PC-9 (cell line): ENCODE measurements around the gene TSHZ2. TPM values are rescaled to one million over a fixed set of nuclear protein-coding genes. Genes with fewer than 3 reads are reported as not detected.

Source experiments
- BruUV-seq: library from RNA; stranded (reverse); fragments of 400-500 nt; replicated peaks from 2 replicates; lab custom pipeline; 2021; lab: Mats Ljungman, UMichigan
- CTCF ChIA-PET: fragments of 300-600 bp; sonication (Branson Sonifier 250); formaldehyde crosslinking; loops from one replicate; lab custom pipeline; 2022; ENCODE audit warnings: antibody characterized with exemption; lab: Charles Lee
- POLR2A ChIA-PET: fragments of 300-600 bp; sonication (Branson Sonifier 250); formaldehyde crosslinking; loops from one replicate; lab custom pipeline; 2022; ENCODE audit warnings: antibody characterized with exemption; ENCODE audit not compliant: unreplicated experiment; lab: Charles Lee
- DNase-seq, 2 experiments: peaks; one replicate each; pipeline versions ENCODE4 v3.0.0 to v3.0.0-alpha.2; 2015 to 2022; ENCODE audit warnings: mixed read lengths in 1 of 2
- H2AFZ ChIP-seq: fragments of 200-600 bp; sonication (generic); 2 replicates; pipeline ENCODE4 v1.8.1; 2017; ENCODE audit warnings: antibody characterized with exemption
- H3F3A ChIP-seq: fragments of 200-600 bp; sonication (generic); 2 replicates; pipeline ENCODE4 v1.8.1; 2017; ENCODE audit warnings: antibody characterized with exemption, mild to moderate bottlenecking, low read depth; ENCODE audit not compliant: insufficient read depth
- H3K27ac ChIP-seq: fragments of 200-600 bp; sonication (generic); 2 replicates; pipeline ENCODE4 v1.6.1; 2016; ENCODE audit warnings: mixed run types
- H3K27me3 ChIP-seq: fragments of 200-600 bp; sonication (generic); 2 replicates; pipeline ENCODE4 v1.6.1; 2016; ENCODE audit warnings: low read depth, mixed run types; ENCODE audit not compliant: insufficient read depth
- H3K36me3 ChIP-seq: fragments of 200-600 bp; sonication (generic); 2 replicates; pipeline ENCODE4 v1.6.1; 2016; ENCODE audit warnings: low read depth, mixed run types
- H3K4me1 ChIP-seq: fragments of 200-600 bp; sonication (generic); replicated peaks from 2 replicates; pipeline ENCODE4 v1.6.1; 2016; ENCODE audit warnings: mixed run types; ENCODE audit not compliant: insufficient read depth
- H3K4me2 ChIP-seq: fragments of 200-600 bp; sonication (generic); 2 replicates; pipeline ENCODE4 v1.6.1; 2017; ENCODE audit warnings: mixed run types
- H3K4me3 ChIP-seq: fragments of 200-600 bp; sonication (generic); 2 replicates; pipeline ENCODE4 v1.6.1; 2016; ENCODE audit warnings: mixed run types
- H3K79me2 ChIP-seq: fragments of 200-600 bp; sonication (generic); 2 replicates; pipeline ENCODE4 v1.6.1; 2017; ENCODE audit warnings: low read depth, mixed run types
- H3K9me2 ChIP-seq: fragments of 200-600 bp; sonication (generic); 2 replicates; pipeline ENCODE4 v1.8.1; 2017; ENCODE audit warnings: mild to moderate bottlenecking; ENCODE audit not compliant: insufficient read depth
- H3K9me3 ChIP-seq: fragments of 200-600 bp; sonication (generic); 2 replicates; pipeline ENCODE4 v1.8.1; 2016; ENCODE audit warnings: low read depth; ENCODE audit not compliant: insufficient read depth
- H4K20me1 ChIP-seq: fragments of 200-600 bp; sonication (generic); 2 replicates; pipeline ENCODE4 v1.8.1; 2017; ENCODE audit not compliant: insufficient read depth
- EZH2 ChIP-seq: fragments of 200-600 bp; sonication (generic); IDR thresholded peaks from 2 replicates; pipeline ENCODE4 v1.8.0; 2017; ENCODE audit warnings: antibody characterized with exemption, low read depth
- intact Hi-C: fragments of 100-400 bp; cut with micrococcal nuclease; formaldehyde crosslinking; loops from one replicate; pipeline ENCODE4 v1.10.0; 2022; ENCODE audit not compliant: unreplicated experiment
- total RNA-seq: library from RNA; stranded (reverse); gene quantifications from 2 replicates; pipeline ENCODE4 v1.2.3, GENCODE V29; 2021
- TF ChIP-seq, protein P1 (sequence below): fragments of 200-600 bp; sonication (generic); conservative IDR thresholded peaks from 2 replicates; pipeline ENCODE4 v1.6.1; 2017; ENCODE audit warnings: mixed run types, antibody characterized with exemption, mild to moderate bottlenecking, moderate library complexity

The TSHZ2 gene
- total RNA-seq, 1 experiment from 2014 or later: not detected

DNA sequence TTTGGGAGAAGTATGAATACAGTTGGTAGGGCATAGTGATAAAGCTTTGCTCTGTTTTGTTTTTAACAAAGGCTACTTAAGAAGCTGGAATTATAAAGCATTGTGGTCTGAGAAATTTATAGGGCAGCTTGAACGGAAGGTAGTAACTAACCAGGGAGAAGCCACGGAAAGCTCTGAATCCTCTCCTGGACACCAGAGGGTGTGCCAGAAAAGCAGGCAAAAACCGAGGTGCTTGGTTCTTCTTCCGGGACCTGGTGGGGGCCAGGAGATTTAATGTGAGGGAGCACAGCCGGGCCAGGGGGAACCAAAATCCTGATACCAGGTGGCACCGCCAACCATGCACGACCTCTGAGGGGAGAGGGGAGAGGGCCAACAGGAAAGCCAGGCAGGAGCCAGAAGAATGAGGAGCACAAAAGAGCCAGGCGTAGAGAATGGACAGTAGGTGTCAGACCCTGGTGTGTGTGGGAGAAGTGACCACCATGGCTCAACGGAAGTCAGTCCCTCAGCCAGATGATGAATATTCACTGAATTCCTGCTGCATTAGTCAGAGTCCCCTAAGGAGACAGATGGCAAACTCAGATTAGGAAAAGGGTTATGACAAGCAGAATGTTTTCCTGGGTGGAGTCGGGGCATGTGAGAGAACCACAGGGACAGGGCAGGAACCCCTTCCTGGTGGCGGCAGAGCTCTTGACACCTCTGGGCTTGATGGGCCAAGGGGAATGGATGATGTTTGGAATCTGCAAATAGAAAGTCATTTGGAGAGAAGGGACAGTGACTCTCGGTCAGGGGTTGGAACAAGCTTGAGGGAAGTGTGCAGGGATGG is 359.2 kb downstream of the TSHZ2 start:
- H3K9me3 ChIP-seq: no peaks in the 10 kb centered on the region
- CTCF ChIA-PET: no interaction called here
- no peak overlapping the region for H3K27ac ChIP-seq
- H3K4me2 ChIP-seq: no peak overlapping the region
- DNase-seq: no peak
- BruUV-seq: no TSS peak
- no peaks in the 10 kb centered on the region for H3K4me1 ChIP-seq
- no peaks in the 10 kb centered on the region for H3K9me2 ChIP-seq
- no peak overlapping the region for H2AFZ ChIP-seq
- peaks cover 60% of the 10 kb centered on the region for H3K27me3 ChIP-seq
- no peaks in the 10 kb centered on the region for H3K36me3 ChIP-seq
- H4K20me1 ChIP-seq: no peaks in the 10 kb centered on the region
- TF ChIP-seq, protein P1, sequence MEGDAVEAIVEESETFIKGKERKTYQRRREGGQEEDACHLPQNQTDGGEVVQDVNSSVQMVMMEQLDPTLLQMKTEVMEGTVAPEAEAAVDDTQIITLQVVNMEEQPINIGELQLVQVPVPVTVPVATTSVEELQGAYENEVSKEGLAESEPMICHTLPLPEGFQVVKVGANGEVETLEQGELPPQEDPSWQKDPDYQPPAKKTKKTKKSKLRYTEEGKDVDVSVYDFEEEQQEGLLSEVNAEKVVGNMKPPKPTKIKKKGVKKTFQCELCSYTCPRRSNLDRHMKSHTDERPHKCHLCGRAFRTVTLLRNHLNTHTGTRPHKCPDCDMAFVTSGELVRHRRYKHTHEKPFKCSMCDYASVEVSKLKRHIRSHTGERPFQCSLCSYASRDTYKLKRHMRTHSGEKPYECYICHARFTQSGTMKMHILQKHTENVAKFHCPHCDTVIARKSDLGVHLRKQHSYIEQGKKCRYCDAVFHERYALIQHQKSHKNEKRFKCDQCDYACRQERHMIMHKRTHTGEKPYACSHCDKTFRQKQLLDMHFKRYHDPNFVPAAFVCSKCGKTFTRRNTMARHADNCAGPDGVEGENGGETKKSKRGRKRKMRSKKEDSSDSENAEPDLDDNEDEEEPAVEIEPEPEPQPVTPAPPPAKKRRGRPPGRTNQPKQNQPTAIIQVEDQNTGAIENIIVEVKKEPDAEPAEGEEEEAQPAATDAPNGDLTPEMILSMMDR: no peak
- no peak for TF ChIP-seq EZH2
- no peaks in the 10 kb centered on the region for H3K79me2 ChIP-seq
- POLR2A ChIA-PET: no interaction called here
- H3F3A ChIP-seq: no peaks in the 10 kb centered on the region
- intact Hi-C loops: no loop called here
- H3K4me3 ChIP-seq: no peak overlapping the region

DNA sequence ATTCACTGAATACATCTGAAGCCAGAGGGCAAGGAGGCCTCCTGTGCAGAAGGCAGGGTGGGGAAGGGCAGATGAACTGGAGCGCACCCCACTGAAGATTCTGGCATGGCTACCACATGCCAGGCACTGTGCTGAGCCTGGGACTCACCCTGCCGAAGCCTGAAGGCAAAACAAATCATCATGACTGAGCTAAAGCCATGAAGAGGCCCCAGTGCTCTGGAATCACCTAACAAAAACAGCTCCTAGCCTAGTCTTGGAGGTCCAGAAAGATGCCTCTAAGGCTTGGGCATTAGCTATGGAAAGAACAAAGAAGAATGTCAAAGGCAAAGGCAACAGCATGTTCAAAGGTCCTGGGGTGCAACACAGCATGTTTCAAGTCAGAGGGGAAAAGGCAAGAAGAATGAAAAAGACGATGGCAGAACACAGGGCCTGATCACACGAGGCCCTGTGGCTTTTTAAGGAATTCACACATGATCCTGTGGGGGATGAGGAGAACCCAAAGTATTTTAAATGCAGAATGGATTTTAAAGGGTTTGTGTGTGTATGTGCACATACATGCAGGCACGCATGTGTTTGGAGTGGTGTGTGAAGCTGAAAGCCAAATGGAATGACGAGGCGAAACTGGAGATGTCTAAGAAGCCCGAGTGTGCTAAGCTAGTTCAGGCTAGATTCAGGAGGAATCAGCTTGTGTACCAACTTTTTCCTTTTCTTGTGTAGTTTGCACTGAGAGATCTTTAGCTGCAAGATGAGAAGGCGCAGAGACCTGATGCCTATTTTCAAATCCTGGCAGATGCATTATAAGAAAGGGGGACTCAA is 360.1 kb downstream of the TSHZ2 start:
- intact Hi-C loops: no loop called here
- Histone ChIP-seq H3K79me2 (no peaks in the 10 kb centered on the region), H3F3A (no peaks in the 10 kb centered on the region), H3K36me3 (no peaks in the 10 kb centered on the region), H3K4me2 (no peak overlapping the region), H3K4me1 (no peaks in the 10 kb centered on the region), H3K9me3 (no peaks in the 10 kb centered on the region), H3K9me2 (no peaks in the 10 kb centered on the region), H3K27me3 (peaks cover 51% of the 10 kb centered on the region), H4K20me1 (no peaks in the 10 kb centered on the region), H2AFZ (no peak overlapping the region), H3K4me3 (no peak overlapping the region), H3K27ac (no peak overlapping the region)
- ChIA-PET CTCF (no interaction called here), POLR2A (no interaction called here)
- DNase-seq: peak in 1 of 2 experiments; percentile 25
- TF ChIP-seq, protein P1: no peak
- no peak for TF ChIP-seq EZH2
- no TSS peak for BruUV-seq

DNA sequence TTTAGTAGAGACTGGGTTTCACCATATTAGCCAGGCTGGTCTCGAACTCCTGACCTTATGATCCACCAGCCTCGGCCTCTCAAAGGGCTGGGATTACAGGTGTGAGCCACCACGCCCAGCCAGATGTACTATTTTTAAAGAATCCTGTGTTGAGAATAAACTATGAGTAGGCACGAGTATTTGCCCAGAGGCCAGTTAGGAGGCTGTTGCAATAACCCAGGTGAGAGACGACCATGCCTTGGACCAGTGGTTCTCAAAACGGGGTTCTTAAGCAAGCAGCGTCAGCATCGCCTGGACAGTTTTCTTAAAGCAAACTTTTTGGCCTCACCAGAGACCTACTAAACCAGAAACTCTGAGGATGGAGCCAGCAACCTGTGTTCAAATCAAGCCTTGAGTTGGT is 362.7 kb downstream of the TSHZ2 start:
- intact Hi-C loops: no loop called here
- BruUV-seq: no TSS peak
- H3F3A ChIP-seq: no peaks in the 10 kb centered on the region

More for the DNA sequence above, 362.7 kb downstream of the TSHZ2 start:
- no peak for DNase-seq
- no peaks in the 10 kb centered on the region for H3K79me2 ChIP-seq
- H3K4me2 ChIP-seq: no peak overlapping the region
- H3K4me1 ChIP-seq: no peaks in the 10 kb centered on the region
- H3K9me3 ChIP-seq: no peaks in the 10 kb centered on the region
- TF ChIP-seq, protein P1: no peak
- TF ChIP-seq EZH2: no peak
- H3K27me3 ChIP-seq: peaks cover 44% of the 10 kb centered on the region
- no peaks in the 10 kb centered on the region for H3K36me3 ChIP-seq
- POLR2A ChIA-PET: no interaction called here
- CTCF ChIA-PET: no interaction called here
- no peak overlapping the region for H3K4me3 ChIP-seq
- no peaks in the 10 kb centered on the region for H4K20me1 ChIP-seq
- no peaks in the 10 kb centered on the region for H3K9me2 ChIP-seq
- no peak overlapping the region for H2AFZ ChIP-seq
- no peak overlapping the region for H3K27ac ChIP-seq
